SK-N-DZ (cell line): ENCODE results near the gene SPZ1. TPM values are rescaled to one million over a fixed set of nuclear protein-coding genes. Genes with fewer than 3 reads are reported as not detected.
"Not testable (repeated sequence)": the region's sequence is repeated elsewhere in the genome, so short reads cannot be mapped to it uniquely, and the experiment has no call there.

Source experiments
- DNase-seq: peaks from one replicate; pipeline ENCODE4 v3.0.0-alpha.2; 2015; ENCODE audit warnings: low spot score
- polyA plus RNA-seq, 2 experiments: library from polyadenylated mRNA; depleted of rRNA; stranded (reverse); fragments of >200 nt; gene quantifications; 2 replicates each; pipeline ENCODE4 v1.2.3, GENCODE V29; 2014

The SPZ1 gene, protein sequence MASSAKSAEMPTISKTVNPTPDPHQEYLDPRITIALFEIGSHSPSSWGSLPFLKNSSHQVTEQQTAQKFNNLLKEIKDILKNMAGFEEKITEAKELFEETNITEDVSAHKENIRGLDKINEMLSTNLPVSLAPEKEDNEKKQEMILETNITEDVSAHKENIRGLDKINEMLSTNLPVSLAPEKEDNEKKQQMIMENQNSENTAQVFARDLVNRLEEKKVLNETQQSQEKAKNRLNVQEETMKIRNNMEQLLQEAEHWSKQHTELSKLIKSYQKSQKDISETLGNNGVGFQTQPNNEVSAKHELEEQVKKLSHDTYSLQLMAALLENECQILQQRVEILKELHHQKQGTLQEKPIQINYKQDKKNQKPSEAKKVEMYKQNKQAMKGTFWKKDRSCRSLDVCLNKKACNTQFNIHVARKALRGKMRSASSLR
- polyA plus RNA-seq (2014; cell fraction: cytosol; rRNA removed): not detected in 2 replicates
- polyA plus RNA-seq (2014; cell fraction: nucleus; rRNA removed): 0.28 TPM in 1 of 2 replicates, not detected in the other

GRCh38 chr5:80319702-80320101 is at the start of gene SPZ1:
SPZ1 (plus strand) TSS chr5:80320002; CDS start chr5:80320216, 214 bp downstream.
- DNase-seq: no peak

DNA sequence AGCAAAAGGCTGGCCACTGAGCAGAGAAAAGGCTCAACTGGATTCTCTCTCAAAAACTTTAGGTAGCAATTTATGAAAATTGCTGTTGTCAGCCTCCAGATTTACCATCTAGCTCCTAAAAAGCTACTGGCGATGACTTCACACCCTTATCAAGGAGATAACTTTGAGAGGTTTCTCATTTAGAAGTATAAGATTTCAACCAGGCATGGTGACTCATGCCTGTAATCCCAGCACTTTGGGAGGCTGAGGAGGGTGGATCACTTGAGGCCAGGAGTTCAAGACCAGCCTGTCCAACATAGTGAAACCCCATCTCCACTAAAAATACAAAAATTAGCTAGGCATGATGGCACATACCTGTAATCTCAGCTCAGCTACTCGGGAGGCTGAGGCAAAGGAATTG is 49.3 kb upstream of the SPZ1 start:
- not testable (repeated sequence) for DNase-seq

DNA sequence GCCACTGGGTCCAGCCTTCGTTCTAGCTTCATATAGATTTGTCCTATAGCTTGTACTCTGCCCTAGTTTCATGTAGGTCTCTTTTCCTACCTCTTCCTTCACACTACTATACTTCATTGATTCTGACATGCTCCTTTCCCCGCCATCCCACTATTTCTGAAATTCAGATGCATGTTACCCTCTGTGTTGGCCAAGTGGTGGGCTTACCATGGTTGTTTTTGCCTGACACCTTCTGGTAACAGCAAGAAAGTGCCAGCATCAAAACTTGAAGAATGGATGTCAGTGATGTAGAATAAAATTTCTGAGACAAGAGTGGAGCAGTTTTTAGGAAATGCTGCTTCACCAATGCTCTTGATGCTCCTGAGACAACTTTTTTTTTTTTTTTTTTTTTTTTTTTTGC is 44.5 kb upstream of the SPZ1 start:
- DNase-seq: peak; percentile 65

DNA sequence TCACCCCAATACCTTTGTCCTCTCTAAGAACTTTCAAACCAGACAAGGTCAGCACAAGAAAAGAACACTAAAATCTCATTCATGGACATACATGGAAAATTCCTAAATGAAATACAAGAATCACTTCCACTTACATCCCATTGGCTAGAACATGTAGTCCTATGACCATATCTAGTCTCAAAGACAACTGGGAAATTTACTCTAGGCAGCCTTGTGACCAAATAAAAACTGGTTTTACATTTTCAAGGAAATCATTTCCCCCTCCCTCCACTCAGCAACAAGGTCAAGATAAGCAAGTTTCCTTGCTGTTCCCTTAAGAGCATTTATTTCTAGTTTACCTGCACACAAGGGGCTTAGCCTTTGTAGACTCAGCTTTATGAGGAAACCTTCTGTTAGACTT is 43.6 kb upstream of the SPZ1 start:
- DNase-seq: no peak

GRCh38 chr5:80277191-80277590 is 42.6 kb upstream of the SPZ1 start:
- DNase-seq: no peak

DNA sequence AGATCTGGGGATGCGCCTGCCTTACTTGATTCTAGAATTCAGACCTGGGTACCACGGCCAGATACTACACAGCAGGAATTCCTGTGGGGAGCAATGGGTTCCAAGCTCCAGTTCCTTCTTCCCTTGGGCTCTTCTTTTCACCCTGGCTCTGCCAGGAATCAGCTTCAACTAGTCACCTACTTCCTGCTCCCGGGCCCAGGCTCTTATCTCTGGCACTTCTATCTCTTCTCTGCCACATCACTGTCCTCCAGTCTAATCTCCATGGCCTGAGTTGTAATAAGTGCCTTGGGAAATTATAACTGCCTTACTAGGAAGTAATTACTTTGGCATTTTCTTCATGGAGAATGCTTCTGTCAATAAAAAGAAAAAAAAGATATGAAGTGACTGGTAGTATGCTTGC is 37.7 kb upstream of the SPZ1 start:
- DNase-seq: no peak

- DNase-seq: no peak
Measured at GRCh38 chr5:80283360-80283759, 36.4 kb upstream of the SPZ1 start.

GRCh38 chr5:80284720-80285119 is 35.1 kb upstream of the SPZ1 start:
- no peak for DNase-seq

- no peak for DNase-seq
Measured at GRCh38 chr5:80288177-80288576, 31.6 kb upstream of the SPZ1 start.

- DNase-seq: no peak
Measured at GRCh38 chr5:80289320-80289719, 30.5 kb upstream of the SPZ1 start.

- DNase-seq: no peak
Measured at GRCh38 chr5:80291761-80292160, 28.0 kb upstream of the SPZ1 start.

GRCh38 chr5:80296121-80296520 is 23.7 kb upstream of the SPZ1 start:
- DNase-seq: no peak

- DNase-seq: no peak
Measured at GRCh38 chr5:80299601-80300000, 20.2 kb upstream of the SPZ1 start.

DNA sequence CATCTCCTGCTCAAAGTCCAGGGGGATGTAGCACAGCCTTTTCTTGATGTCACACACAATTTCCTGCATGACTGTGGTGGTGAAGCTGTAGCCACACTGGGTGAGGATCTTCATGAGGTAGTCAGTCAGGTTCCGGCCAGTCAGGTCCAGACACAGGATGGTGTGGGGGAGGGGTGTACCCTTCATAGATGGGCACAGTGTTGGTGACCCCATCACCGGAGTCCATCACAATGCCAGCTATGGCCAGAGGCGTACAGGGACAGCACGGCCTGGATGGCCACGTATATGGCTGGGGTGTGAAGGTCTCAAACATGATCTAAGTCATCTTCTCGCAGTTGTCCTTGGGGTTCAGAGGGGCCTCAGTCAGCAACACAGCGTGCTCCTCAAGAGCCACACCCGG is 19.7 kb upstream of the SPZ1 start:
- no peak for DNase-seq

- not testable (repeated sequence) for DNase-seq
Measured at GRCh38 chr5:80300796-80301195, 19.0 kb upstream of the SPZ1 start.

DNA sequence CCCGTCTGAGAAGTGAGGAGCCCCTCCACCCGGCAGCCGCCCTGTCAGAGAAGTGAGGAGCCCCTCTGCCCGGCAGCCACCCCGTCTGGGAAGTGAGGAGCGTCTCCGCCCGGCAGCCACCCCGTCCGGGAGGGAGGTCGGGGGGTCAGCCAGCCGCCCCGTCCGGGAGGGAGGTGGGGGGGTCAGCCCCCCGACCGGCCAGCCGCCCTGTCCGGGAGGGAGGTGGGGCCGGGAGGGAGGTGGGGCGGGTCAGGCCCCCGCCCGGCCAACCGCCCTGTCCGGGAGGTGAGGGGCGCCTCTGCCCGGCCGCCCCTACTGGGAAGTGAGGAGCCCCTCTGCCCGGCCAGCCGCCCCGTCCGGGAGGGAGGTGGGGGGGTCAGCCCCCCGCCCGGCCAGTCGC is 18.5 kb upstream of the SPZ1 start:
- not testable (repeated sequence) for DNase-seq

DNA sequence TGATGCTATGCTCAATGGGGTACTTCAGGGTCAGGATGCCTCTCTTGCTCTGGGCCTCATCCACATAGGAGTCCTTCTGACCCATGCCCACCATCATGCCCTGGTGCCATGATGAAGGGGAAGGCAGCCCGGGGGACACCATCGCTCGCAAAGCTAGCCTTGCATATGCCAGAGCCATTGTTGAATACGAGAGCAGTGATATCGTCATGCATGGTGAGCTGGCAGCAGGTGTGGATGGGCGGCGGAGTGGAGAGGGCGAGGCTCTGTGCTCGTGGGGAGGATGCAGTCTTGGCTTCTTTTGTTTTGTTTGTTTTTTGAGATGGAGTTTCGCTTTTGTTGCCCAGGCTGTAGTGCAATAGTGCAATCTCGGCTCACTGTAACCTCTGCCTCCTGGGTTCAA is 17.2 kb upstream of the SPZ1 start:
- DNase-seq: no peak

DNA sequence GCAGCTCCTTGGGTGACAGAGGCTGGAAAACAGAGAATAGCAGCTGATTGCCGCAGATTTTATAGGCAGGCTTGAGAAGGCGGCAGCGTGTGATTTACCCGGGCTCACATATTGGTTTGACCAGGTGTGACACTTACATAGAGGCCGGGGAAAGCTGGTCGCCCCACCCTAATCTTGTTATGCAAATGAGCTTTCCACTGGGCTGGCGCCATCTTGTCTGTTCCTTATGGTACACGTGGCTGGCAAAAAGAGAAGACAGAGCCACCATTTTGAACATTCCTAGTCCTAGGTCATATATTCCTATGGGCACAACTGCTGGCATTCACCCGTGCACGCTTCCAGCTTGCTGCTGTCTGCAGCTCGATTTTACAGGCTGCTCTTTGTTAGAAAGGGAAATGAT is 11.3 kb upstream of the SPZ1 start:
- peak; percentile 22 for DNase-seq

GRCh38 chr5:80309871-80310665 is 9.7 kb upstream of the SPZ1 start:
- DNase-seq: no peak

GRCh38 chr5:80315244-80315643 is 4.6 kb upstream of the SPZ1 start:
- no peak for DNase-seq

DNA sequence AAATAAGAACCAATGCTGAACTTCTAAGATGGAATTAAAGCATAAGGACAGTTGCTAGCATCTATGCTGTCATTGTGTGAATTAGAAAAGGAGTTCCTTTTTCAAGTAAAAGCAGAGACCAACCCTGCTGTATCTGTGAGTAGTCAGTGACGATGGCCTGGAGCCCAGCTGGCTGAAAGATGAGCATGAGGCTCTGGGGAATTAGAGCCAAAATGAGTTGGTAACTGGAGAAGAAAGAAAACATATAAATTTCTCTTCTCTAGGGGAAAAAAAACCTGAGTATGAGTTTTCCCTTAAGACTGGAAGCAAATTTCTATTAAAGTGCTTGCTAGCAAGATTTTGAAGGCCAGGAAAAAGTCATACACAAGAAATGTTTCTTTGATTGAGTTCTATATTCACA is 1.6 kb upstream of the SPZ1 start:
- peak; percentile 28 for DNase-seq

GRCh38 chr5:80324912-80325311 is 5.1 kb downstream of the SPZ1 start:
- DNase-seq: peak; percentile 23

DNA sequence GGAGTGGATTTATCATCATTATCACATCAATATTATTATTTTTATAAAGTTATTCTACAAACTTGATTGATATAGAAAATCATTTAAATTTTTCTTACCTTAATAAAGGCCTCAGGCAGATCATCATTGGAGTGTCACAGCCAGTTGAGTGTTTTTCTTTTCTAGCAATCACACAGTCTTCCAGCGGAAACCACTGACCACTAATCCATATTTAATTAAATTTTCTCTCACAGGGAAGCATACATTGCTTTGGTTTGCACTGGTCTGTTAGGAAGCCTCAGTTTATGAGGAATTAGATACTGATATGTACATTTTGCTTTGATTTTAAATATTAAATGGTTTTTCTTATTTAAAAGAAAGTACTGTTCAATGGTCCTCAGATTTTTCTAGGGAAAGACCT is 6.7 kb downstream of the SPZ1 start:
- DNase-seq: peak; percentile 56
